ENCODE results near the gene CUL9.

The CUL9 gene

DNA sequence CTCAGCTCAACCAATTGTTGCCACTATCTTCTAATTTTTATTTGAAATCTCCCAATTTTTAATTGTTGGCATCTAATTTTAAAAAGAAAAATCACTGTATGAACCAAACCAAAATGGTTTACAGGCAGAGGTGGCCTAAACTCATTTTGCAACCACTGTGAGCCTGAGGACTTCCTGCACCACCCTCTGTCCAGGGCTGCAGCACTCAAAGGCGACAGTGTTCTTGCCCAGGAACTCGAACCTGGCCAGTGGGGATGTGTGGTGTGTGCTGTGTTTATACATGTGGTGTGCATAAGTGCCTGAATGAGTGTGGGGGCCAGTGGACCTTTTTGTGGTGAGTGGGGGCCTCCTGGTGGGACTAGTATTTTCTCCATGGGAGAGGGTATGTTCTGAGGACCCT is 91.7 kb downstream of the CUL9 start:
- TF ChIP-seq SNAI2 (CRISPR knock-in tag; IDR thresholded peaks at IDR 0.05) (no peak), ZC3H10 (CRISPR knock-in tag; IDR thresholded peaks at IDR 0.05) (no peak), TOX (CRISPR knock-in tag; IDR thresholded peaks at IDR 0.05; ENCODE audit: borderline replicate concordance) (no peak), ZNF70 (CRISPR knock-in tag; IDR thresholded peaks at IDR 0.05) (no peak), ZNF8 (CRISPR knock-in tag; IDR thresholded peaks at IDR 0.05) (no peak), OSR1 (CRISPR knock-in tag; IDR thresholded peaks at IDR 0.05) (no peak)
- TF ChIP-seq, protein P1, sequence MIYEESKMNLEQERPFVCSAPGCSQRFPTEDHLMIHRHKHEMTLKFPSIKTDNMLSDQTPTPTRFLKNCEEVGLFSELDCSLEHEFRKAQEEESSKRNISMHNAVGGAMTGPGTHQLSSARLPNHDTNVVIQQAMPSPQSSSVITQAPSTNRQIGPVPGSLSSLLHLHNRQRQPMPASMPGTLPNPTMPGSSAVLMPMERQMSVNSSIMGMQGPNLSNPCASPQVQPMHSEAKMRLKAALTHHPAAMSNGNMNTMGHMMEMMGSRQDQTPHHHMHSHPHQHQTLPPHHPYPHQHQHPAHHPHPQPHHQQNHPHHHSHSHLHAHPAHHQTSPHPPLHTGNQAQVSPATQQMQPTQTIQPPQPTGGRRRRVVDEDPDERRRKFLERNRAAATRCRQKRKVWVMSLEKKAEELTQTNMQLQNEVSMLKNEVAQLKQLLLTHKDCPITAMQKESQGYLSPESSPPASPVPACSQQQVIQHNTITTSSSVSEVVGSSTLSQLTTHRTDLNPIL (CRISPR knock-in tag; IDR thresholded peaks at IDR 0.05; ENCODE audit: low read depth), result no peak
- TF ChIP-seq, protein P2, sequence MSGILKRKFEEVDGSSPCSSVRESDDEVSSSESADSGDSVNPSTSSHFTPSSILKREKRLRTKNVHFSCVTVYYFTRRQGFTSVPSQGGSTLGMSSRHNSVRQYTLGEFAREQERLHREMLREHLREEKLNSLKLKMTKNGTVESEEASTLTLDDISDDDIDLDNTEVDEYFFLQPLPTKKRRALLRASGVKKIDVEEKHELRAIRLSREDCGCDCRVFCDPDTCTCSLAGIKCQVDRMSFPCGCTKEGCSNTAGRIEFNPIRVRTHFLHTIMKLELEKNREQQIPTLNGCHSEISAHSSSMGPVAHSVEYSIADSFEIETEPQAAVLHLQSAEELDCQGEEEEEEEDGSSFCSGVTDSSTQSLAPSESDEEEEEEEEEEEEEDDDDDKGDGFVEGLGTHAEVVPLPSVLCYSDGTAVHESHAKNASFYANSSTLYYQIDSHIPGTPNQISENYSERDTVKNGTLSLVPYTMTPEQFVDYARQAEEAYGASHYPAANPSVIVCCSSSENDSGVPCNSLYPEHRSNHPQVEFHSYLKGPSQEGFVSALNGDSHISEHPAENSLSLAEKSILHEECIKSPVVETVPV (CRISPR knock-in tag; IDR thresholded peaks at IDR 0.05), result no peak
- ATAC-seq, result no peak
